ENCODE data around the gene ATF2. TPM values are rescaled to one million over a fixed set of nuclear protein-coding genes. Genes with fewer than 3 reads are reported as not detected.

ATF2 gene
- total and polyA plus RNA-seq, 2 of the 13 experiments (the other 11 are each of a cell fraction or from before 2014, with no cell fraction given): 91.6 to 95.1 TPM

DNA sequence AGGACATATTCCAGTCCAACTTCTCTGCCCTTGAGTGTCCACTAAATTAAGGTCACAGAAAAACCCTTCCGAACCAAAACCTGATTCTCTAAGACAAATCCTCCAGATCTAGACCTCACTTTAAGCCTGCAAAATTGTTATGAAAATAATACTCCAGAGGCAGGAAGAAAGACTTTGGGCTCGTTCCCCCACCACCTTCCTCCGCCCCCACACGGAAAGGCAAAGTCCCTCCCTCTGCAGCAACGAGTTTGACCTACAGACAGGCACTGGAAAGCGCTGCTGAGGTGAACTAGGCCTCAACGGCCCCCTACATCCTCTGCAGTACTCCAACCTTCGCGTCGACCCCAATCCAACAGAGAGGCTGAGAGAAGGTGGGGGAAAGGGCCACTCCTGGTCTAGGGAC lies 12.7 kb upstream of the ATF2 start (continued):
- TF ChIP-seq RERE (CRISPR knock-in tag; IDR thresholded peaks at IDR 0.05; ENCODE audit: low read depth) (no peak; the same call in 1 of the 2 replicates), NCOA2 (CRISPR knock-in tag; IDR thresholded peaks at IDR 0.05) (0 out of 2 replicates have a peak, but pooled peaks have one; percentile 17), ZNF20 (CRISPR knock-in tag; IDR thresholded peaks at IDR 0.05) (0 out of 2 replicates have a peak, but pooled peaks have one; percentile 55), ZNF136 (CRISPR knock-in tag; IDR thresholded peaks at IDR 0.05; ENCODE audit: low read depth) (peak; percentile 75; the same call in 1 of the 2 replicates), ZNF766 (CRISPR knock-in tag; IDR thresholded peaks at IDR 0.05; ENCODE audit: borderline replicate concordance) (no peak), MAX (IDR thresholded peaks at IDR 0.05) (peak; percentile 74; the same call in 1 of the 2 replicates), ZNF234 (CRISPR knock-in tag; conservative IDR thresholded peaks at IDR 0.05) (no peak), SPEN (CRISPR knock-in tag; IDR thresholded peaks at IDR 0.05; ENCODE audit: low read depth) (peak; percentile 92; the same call in 1 of the 2 replicates), IRF2 (CRISPR knock-in tag; IDR thresholded peaks at IDR 0.05) (peak; percentile 69; the same call in 1 of the 2 replicates), ZNF788 (CRISPR knock-in tag; IDR thresholded peaks at IDR 0.05; ENCODE audit: borderline replicate concordance) (peak; percentile 88; the same call in 1 of the 2 replicates), NR1H2 (CRISPR knock-in tag; IDR thresholded peaks at IDR 0.05; ENCODE audit: borderline replicate concordance, low read depth) (peak; percentile 81; the same call in 1 of the 2 replicates), TEAD2 (CRISPR knock-in tag; IDR thresholded peaks at IDR 0.05) (no peak), PAXIP1 (CRISPR knock-in tag; conservative IDR thresholded peaks at IDR 0.05) (peak; percentile 60), HOXA3 (CRISPR knock-in tag; IDR thresholded peaks at IDR 0.05) (no peak), NR2F6 (IDR thresholded peaks at IDR 0.05) (peak; percentile 51; the same call in 1 of the 2 replicates), NR2F6 (CRISPR knock-in tag; IDR thresholded peaks at IDR 0.05) (peak; percentile 22), ZNF547 (CRISPR knock-in tag; IDR thresholded peaks at IDR 0.05) (peak; percentile 92), NR2F1 (CRISPR knock-in tag; IDR thresholded peaks at IDR 0.05) (peak in 1 of 2 experiments; percentile 36; a peak in 1 of 4 replicates), ZNF879 (CRISPR knock-in tag; IDR thresholded peaks at IDR 0.05) (no peak), ZFP37 (CRISPR knock-in tag; IDR thresholded peaks at IDR 0.05; ENCODE audit: borderline replicate concordance) (peak; percentile 42; the same call in 1 of the 2 replicates), ZFX (CRISPR knock-in tag; IDR thresholded peaks at IDR 0.05; ENCODE audit: low read depth) (peak; percentile 100), BRCA1 (CRISPR knock-in tag; IDR thresholded peaks at IDR 0.05) (no peak)

Data from HepG2 (cell line).